ENCODE data around the gene SLC11A1.

- no peak for TF ChIP-seq CTCF (optimal IDR thresholded peaks at IDR 0.05 in 1 of 3, IDR thresholded peaks at IDR 0.05 in 1 of 3, conservative IDR thresholded peaks at IDR 0.05 in 1 of 3; ENCODE audit: extremely low read depth in 1 of 3, insufficient read depth in 2 of 3, low read length in 3 of 3)
- TF ChIP-seq EZH2 (IDR thresholded peaks at IDR 0.05; ENCODE audit: low read length) = no peak
Observed at GRCh38 chr2:218345491-218346236, 36.4 kb upstream of the SLC11A1 start.

Data from keratinocyte (primary cell).